HepG2 (cell line): Measurements from ENCODE around the gene THBS2.

ENCODE experiments used
- HDAC2 ChIP-seq: sonication (generic); formaldehyde crosslinking; IDR thresholded peaks from 2 replicates; pipeline ENCODE4 v1.4.0; 2020; ENCODE audit warnings: missing genetic modification reagents
- MED8 ChIP-seq: sonication (generic); formaldehyde crosslinking; IDR thresholded peaks from 2 replicates; pipeline ENCODE4 v1.8.1; 2023; ENCODE audit warnings: mild to moderate bottlenecking, missing genetic modification reagents; ENCODE audit not compliant: insufficient replicate concordance
- NFE2L1 ChIP-seq: sonication (generic); formaldehyde crosslinking; IDR thresholded peaks from 2 replicates; pipeline ENCODE4 v1.4.0; 2020; ENCODE audit warnings: missing genetic modification reagents, mild to moderate bottlenecking, borderline replicate concordance
- ZNF281 ChIP-seq: sonication (generic); formaldehyde crosslinking; IDR thresholded peaks from 2 replicates; pipeline ENCODE4 v1.4.0; 2020; ENCODE audit warnings: missing genetic modification reagents, borderline replicate concordance
- ZNF766 ChIP-seq: sonication (generic); formaldehyde crosslinking; IDR thresholded peaks from 2 replicates; pipeline ENCODE4 v1.5.0; 2020; ENCODE audit warnings: missing genetic modification reagents, borderline replicate concordance

DNA sequence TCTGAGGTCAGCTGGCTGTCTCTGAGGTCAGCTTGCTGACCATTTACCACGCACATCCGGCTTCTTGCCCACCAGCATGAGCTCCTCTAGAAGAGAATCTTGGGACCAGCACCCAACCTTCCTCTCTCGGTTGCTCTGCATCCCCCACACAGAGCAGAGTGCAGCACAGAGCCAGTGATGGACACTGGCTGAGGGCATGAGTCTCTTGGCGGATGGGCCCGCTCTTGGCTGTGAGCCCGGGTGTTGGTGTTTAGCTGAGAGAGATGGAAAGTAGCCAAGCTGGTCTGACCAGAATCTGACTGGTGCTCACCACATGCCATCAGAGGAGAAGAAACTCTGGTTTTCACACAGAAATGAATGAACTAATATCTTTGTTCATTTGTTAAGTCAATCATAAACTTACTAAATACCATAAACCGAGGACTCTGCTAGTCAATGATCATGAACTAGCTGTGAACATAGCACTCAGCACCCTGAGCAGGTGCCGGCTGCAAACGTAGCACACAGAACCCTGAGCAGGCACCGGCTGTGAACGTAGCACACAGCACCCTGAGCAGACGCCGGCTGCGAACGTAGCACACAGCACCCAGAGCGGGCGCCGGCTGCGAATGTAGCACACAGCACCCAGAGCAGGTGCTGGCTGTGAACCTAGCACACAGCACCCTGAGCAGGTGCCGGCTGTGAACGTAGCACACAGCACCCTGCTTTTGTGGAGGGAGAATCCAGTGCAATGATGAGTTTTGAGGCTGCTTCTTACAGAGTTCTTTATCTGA is 10.4 kb upstream of the THBS2 start:
- TF ChIP-seq NFE2L1 (CRISPR knock-in tag), result no peak
- TF ChIP-seq ZNF766, result no peak
- no peak for TF ChIP-seq HDAC2 (CRISPR knock-in tag)
- no peak for TF ChIP-seq ZNF281 (CRISPR knock-in tag)
- TF ChIP-seq MED8 (CRISPR knock-in tag), result no peak
